Parathyroid adenoma (tissue), 2 donors: ENCODE results near the gene TMEM63A.
A peak's percentile ranks its signal among the peaks of the same experiment; 100 is the strongest.
"Not testable (repeated sequence)": the region's sequence is repeated elsewhere in the genome, so short reads cannot be mapped to it uniquely, and the experiment has no call there.

Source experiments
- H2AFZ ChIP-seq: fragments of 300-600 bp; sonication (generic); one replicate; pipeline ENCODE4 v1.7.0; 2017; ENCODE audit warnings: antibody characterized with exemption, mild to moderate bottlenecking
- H3K27ac ChIP-seq: fragments of 300-600 bp; sonication (generic); one replicate; pipeline ENCODE4 v1.7.0; 2017
- H3K27me3 ChIP-seq: fragments of 300-600 bp; sonication (generic); one replicate; pipeline ENCODE4 v1.7.0; 2017; ENCODE audit warnings: low read length; ENCODE audit not compliant: control insufficient read depth, insufficient read depth
- H3K36me3 ChIP-seq: fragments of 300-600 bp; sonication (generic); one replicate; pipeline ENCODE4 v1.7.0; 2017; ENCODE audit warnings: low read length; ENCODE audit not compliant: control insufficient read depth, insufficient read depth
- H3K4me1 ChIP-seq: fragments of 300-600 bp; sonication (generic); one replicate; pipeline ENCODE4 v1.7.0; 2017; ENCODE audit warnings: control low read depth
- H3K4me2 ChIP-seq: fragments of 300-600 bp; sonication (generic); one replicate; pipeline ENCODE4 v1.7.0; 2017; ENCODE audit warnings: low read length
- H3K4me3 ChIP-seq: fragments of 300-600 bp; sonication (generic); one replicate; pipeline ENCODE4 v1.7.0; 2017; ENCODE audit warnings: low read depth, low read length
- H3K79me2 ChIP-seq: fragments of 300-600 bp; sonication (generic); one replicate; pipeline ENCODE4 v1.7.0; 2017; ENCODE audit warnings: control low read depth
- H3K9ac ChIP-seq: fragments of 300-600 bp; sonication (generic); one replicate; pipeline ENCODE4 v1.7.0; 2017; ENCODE audit warnings: mild to moderate bottlenecking
- H3K9me3 ChIP-seq: fragments of 300-600 bp; sonication (generic); one replicate; pipeline ENCODE4 v1.7.0; 2017; ENCODE audit warnings: low read length; ENCODE audit not compliant: control insufficient read depth
- TF ChIP-seq, protein P1 (sequence below): fragments of 300-600 bp; sonication (generic); IDR thresholded peaks from one replicate; pipeline ENCODE4 v1.7.0; 2017; ENCODE audit warnings: antibody characterized with exemption, mild to moderate bottlenecking
- donor health status: primary hyperparathyroidism.

The TMEM63A gene

DNA sequence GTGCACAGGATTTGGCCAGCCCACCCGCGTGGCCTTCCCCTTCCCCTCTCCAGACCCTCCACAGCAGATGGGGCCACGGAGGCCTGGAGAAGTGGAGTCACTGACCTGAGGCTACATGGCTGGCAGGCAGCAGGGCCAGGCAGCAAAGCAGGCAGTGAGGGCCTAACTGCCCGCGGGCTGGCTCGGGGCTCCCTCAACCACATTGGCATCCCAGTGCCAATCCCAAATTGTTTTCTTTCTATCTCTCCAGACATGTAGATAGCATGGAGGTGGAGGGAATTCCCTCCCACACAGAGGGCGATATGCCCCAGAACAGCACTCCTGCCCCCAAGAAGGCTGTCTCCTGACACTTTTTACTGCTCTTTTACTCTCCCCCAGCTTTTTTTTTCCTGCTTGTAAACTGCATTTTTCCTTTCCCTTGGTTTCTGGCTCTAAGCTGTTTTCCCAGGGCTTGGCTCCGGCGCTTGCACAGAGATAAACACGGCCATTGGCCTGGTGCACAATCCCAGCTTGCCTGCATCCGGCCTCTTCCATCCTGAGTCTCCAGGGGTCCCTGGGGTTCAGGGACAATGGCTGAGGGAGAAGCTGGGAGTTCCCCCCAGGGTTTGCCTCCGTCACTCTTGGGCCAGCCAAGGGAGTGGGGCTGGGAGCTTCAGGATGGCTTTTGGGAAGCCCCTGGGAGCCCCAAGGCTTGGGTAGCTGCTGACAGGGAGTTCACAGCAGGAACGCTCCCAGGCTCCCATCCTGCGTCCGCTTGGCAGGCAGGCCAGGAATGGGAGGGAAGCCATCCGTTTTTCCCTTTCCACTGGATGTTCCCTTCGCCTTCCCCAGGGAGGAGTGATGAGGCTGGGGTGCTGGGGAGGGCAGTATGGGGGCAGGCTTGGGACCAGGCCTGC lies 65.3 kb downstream of the TMEM63A start:
- Histone ChIP-seq H3K4me2 (no peak overlapping the region), H3K4me3 (no peak overlapping the region), H2AFZ (no peak overlapping the region), H3K27me3 (no peaks in the 10 kb centered on the region), H3K79me2 (peaks cover 7% of the 10 kb centered on the region), H3K9ac (no peak overlapping the region), H3K9me3 (no peaks in the 10 kb centered on the region), H3K27ac (peak overlapping the region; percentile 61), H3K4me1 (no peaks in the 10 kb centered on the region), H3K36me3 (no peaks in the 10 kb centered on the region)
- TF ChIP-seq, protein P1, sequence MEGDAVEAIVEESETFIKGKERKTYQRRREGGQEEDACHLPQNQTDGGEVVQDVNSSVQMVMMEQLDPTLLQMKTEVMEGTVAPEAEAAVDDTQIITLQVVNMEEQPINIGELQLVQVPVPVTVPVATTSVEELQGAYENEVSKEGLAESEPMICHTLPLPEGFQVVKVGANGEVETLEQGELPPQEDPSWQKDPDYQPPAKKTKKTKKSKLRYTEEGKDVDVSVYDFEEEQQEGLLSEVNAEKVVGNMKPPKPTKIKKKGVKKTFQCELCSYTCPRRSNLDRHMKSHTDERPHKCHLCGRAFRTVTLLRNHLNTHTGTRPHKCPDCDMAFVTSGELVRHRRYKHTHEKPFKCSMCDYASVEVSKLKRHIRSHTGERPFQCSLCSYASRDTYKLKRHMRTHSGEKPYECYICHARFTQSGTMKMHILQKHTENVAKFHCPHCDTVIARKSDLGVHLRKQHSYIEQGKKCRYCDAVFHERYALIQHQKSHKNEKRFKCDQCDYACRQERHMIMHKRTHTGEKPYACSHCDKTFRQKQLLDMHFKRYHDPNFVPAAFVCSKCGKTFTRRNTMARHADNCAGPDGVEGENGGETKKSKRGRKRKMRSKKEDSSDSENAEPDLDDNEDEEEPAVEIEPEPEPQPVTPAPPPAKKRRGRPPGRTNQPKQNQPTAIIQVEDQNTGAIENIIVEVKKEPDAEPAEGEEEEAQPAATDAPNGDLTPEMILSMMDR: no peak

DNA sequence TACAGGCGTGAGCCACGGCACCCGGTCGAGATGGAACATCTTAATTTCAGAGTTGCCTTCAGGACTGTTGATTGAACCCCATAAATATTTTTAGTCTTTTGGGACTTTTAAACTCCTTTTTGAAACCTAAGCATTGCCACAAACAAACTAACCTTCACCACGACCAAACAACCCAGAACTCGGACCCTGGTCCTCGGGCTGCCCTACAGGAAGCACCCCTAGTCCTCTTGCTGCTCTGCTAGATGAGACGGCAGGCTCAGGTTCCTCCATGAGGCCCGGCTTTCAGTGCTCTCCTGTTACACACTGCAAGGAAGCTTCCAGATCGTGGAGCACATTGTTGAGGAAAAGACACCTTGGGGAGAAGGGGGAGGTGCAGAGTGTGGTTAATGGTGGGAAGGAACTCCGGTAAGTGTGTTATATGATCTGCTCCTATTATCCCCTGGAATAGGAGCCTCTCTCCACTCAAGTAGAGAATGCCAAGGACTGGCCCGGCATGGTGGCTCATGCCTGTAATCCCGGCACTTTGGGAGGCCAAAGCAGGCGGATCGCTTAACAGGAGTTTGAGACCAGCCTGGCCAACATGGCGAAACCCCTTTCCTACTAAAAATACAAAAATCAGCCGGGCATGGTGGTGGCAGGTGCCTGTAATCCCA lies 66.5 kb downstream of the TMEM63A start:
- Histone ChIP-seq H3K4me3 (no peak overlapping the region), H3K36me3 (no peaks in the 10 kb centered on the region), H3K27ac (no peak overlapping the region), H3K9ac (no peak overlapping the region), H3K9me3 (no peaks in the 10 kb centered on the region), H3K27me3 (no peaks in the 10 kb centered on the region), H3K4me1 (no peaks in the 10 kb centered on the region), H3K4me2 (no peak overlapping the region), H2AFZ (no peak overlapping the region), H3K79me2 (peaks cover 7% of the 10 kb centered on the region)
- TF ChIP-seq, protein P1: no peak

DNA sequence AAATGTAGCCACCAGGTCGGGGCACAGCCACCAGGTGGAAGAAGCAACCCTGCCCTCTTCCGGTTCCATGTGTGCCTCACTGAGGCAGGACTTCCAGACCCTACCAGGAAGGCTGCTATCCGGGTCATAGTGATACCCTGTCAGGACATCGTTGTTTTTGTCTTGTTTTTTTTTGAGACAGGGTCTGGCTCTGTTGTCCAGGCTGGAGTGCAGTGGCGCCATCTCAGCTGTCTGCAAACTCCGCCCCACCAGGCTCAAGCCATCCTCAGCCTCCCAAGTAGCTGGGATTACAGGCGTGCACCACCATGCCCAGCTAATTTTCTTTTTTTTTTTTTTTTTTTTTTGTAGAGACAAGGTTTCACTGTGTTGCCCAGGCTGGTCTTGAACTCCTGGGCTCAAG lies 67.1 kb downstream of the TMEM63A start:
- H3K4me1 ChIP-seq, H3K4me2 ChIP-seq, H3K4me3 ChIP-seq, H3K27me3 ChIP-seq, H3K36me3 ChIP-seq, H2AFZ ChIP-seq, H3K79me2 ChIP-seq, H3K9me3 ChIP-seq, H3K9ac ChIP-seq: not testable (repeated sequence)
- peak overlapping the region; percentile 54 for H3K27ac ChIP-seq

DNA sequence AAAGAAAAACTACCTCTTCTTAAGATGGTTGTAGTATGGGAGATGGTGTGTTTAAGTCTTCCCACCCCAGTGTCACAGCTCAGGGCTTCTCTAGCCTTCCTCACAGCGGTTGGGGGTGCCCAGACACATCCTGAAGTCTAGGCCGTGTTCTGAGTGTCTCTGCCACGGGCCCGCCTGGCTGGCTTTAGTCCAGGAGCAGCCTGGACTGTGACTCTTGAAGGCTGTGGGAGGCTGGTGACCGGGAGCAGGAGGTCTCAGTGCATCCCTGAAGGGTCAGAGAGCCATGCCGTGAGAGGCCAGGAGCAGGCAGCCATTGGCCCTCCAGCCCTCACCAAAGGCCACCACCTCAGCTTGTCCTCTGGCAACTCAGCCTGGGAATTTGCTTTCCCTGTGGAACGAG lies 67.8 kb downstream of the TMEM63A start:
- Histone ChIP-seq H3K4me1 (no peaks in the 10 kb centered on the region), H2AFZ (no peak overlapping the region), H3K27ac (peak overlapping the region; percentile 54), H3K4me2 (no peak overlapping the region), H3K4me3 (no peak overlapping the region), H3K79me2 (peaks cover 7% of the 10 kb centered on the region), H3K9me3 (no peaks in the 10 kb centered on the region), H3K27me3 (no peaks in the 10 kb centered on the region), H3K9ac (no peak overlapping the region), H3K36me3 (no peaks in the 10 kb centered on the region)
- TF ChIP-seq, protein P1: no peak

DNA sequence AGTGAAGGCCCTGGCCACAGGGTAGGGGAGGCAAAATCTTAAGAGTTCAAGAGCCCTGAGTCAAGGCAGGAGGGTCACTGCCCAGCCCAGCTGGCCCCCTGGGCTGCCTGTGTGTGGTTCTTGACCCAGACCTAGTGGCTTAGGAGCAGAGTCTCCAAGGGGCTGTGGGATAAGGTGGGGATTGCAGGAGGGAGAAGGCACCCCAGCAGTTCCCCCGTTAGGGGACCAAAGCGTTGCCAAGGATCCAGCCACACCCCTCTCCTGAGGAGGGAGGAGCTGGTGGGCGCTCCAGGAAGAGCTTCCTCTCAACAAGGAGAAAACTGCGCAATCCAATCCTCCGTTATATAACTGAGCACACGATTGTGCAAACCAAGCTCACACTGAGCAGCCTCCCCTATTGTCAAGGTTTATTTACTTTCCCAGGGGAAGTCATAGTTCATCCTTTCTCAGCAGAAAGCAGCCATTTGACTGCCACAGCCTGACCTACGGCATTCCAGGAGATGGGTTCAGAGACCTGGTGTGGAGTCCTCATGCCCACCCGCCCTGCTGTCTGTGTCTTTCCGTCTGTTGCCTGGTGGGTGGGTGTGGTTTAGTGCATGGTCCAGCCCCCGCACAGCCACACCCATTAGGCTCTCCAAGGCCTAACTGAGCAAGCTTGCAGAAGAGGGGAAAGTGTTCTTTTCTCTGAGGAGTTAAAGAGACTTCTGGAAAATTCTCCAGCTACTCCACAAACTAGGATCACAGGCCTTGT lies 68.8 kb downstream of the TMEM63A start:
- H3K4me1 ChIP-seq: no peaks in the 10 kb centered on the region

More for the DNA sequence above, 68.8 kb downstream of the TMEM63A start:
- no peaks in the 10 kb centered on the region for H3K9me3 ChIP-seq
- H3K4me2 ChIP-seq: no peak overlapping the region
- H2AFZ ChIP-seq: no peak overlapping the region
- H3K79me2 ChIP-seq: peaks cover 7% of the 10 kb centered on the region
- no peak overlapping the region for H3K4me3 ChIP-seq
- H3K27me3 ChIP-seq: no peaks in the 10 kb centered on the region
- H3K27ac ChIP-seq: peak overlapping the region; percentile 54
- no peak overlapping the region for H3K9ac ChIP-seq
- no peaks in the 10 kb centered on the region for H3K36me3 ChIP-seq
- TF ChIP-seq, protein P1: no peak
